Tibial nerve (tissue), 4 donors: ENCODE results near the gene ZNF549. TPM values are rescaled to one million over a fixed set of nuclear protein-coding genes. Genes with fewer than 3 reads are reported as not detected.
A peak's percentile ranks its signal among the peaks of the same experiment; 100 is the strongest.

Experiments used
- DNase-seq, 2 donors: peaks; one replicate each; pipeline ENCODE4 v3.0.0-alpha.2; 2019; ENCODE audit warnings: low spot score in 2 of 2
- H3K27ac ChIP-seq, 4 donors: fragments of 200-600 bp; sonication (generic) in 3 of 4; one replicate each; pipeline ENCODE4 v1.5.1; 2017 to 2019; ENCODE audit warnings: mild to moderate bottlenecking in 1 of 4
- H3K27me3 ChIP-seq, 2 donors: fragments of 200-600 bp; sonication (generic) in 1 of 2; one replicate each; pipeline versions ENCODE4 v1.5.1 to v1.6.0; 2017 to 2019
- H3K36me3 ChIP-seq, 3 donors: fragments of 200-600 bp; sonication (generic); one replicate each; pipeline ENCODE4 v1.5.1; 2018 to 2019
- H3K4me1 ChIP-seq, 4 donors: fragments of 200-600 bp; sonication (generic) in 3 of 4; one replicate each; pipeline ENCODE4 v1.5.1; 2017 to 2019
- H3K4me3 ChIP-seq, 4 donors: fragments of 200-600 bp; sonication (generic) in 3 of 4; one replicate each; pipeline ENCODE4 v1.5.1; 2017 to 2019; ENCODE audit warnings: mild to moderate bottlenecking in 1 of 4, moderate library complexity in 1 of 4
- H3K9me3 ChIP-seq, 4 donors: fragments of 200-600 bp; sonication (generic) in 3 of 4; one replicate each; pipeline ENCODE4 v1.5.1; 2017 to 2019
- CTCF ChIP-seq, 5 experiments: fragments of 200-600 bp in 3 of 5; fragments of 450-650 bp in 2 of 5; sonication (generic) in 3 of 5; IDR thresholded peaks; one replicate each; pipeline ENCODE4 v1.5.1; 2016 to 2019; ENCODE audit warnings: antibody characterized with exemption in 5 of 5, mild to moderate bottlenecking in 3 of 5, moderate library complexity in 2 of 5
- EP300 ChIP-seq, 2 donors: sonication (generic); formaldehyde crosslinking; IDR thresholded peaks; one replicate each; pipeline ENCODE4 v1.6.1; 2017; ENCODE audit warnings: antibody characterized with exemption in 2 of 2, mild to moderate bottlenecking in 1 of 2
- POLR2A ChIP-seq, 2 donors: fragments of 450-650 bp; IDR thresholded peaks; one replicate each; pipeline ENCODE4 v1.6.1; 2017; ENCODE audit warnings: antibody characterized with exemption in 2 of 2, mild to moderate bottlenecking in 2 of 2, moderate library complexity in 2 of 2
- WGBS, 2 donors: methylation state at CpG; one replicate each; pipeline ENCODE4 v1.1.5; 2018; 5-methylcytosine and 5-hydroxymethylcytosine counted together
- total RNA-seq, 4 donors: library from RNA; depleted of rRNA; stranded (reverse); fragments of >200 nt; gene quantifications; one replicate each; pipeline ENCODE4 v1.1.0, GENCODE V29; 2016

The ZNF549 gene
- total RNA-seq, 4 donors from 2014 or later: 4.9 to 5.7 (median 5.0) TPM

DNA sequence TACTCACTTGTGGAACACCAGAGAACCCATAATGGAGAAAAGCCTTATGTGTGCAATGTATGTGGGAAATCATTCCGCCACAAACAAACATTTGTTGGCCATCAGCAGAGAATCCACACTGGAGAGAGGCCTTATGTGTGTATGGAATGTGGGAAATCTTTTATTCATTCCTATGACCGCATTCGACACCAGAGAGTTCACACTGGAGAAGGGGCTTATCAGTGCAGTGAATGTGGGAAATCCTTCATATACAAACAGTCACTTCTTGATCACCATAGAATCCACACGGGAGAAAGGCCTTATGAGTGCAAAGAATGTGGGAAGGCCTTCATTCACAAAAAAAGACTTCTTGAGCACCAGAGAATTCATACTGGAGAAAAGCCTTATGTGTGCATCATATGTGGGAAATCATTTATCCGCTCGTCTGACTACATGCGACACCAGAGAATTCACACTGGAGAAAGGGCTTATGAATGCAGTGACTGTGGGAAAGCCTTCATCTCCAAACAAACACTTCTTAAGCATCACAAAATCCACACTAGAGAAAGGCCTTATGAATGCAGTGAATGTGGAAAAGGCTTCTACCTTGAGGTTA is 10.9 kb downstream of the ZNF549 start:
- DNase-seq: no peak
- H3K4me3 ChIP-seq: no peak overlapping the region
- H3K27me3 ChIP-seq: no peaks in the 10 kb centered on the region
- WGBS, 2 donors: 97 to 99% methylated on average over 7 of the region's 7 CpGs
- peaks cover 20 to 100% (median 39%) of the 10 kb centered on the region in 3 donors for H3K36me3 ChIP-seq
- no peaks in the 10 kb centered on the region for H3K4me1 ChIP-seq
- H3K27ac ChIP-seq: no peak overlapping the region
- H3K9me3 ChIP-seq: peaks cover 9 to 100% (median 71%) of the 10 kb centered on the region in 4 donors
- TF ChIP-seq CTCF (IDR thresholded peaks at IDR 0.05): no peak

GRCh38 chr19:57546513-57546912 is 19.4 kb downstream of the ZNF549 start:
- no peak for DNase-seq
- H3K9me3 ChIP-seq: peaks cover 16 to 100% (median 59%) of the 10 kb centered on the region in 4 donors
- TF ChIP-seq POLR2A (IDR thresholded peaks at IDR 0.05): no peak
- TF ChIP-seq CTCF (IDR thresholded peaks at IDR 0.05): no peak
- TF ChIP-seq EP300 (IDR thresholded peaks at IDR 0.05): no peak

DNA sequence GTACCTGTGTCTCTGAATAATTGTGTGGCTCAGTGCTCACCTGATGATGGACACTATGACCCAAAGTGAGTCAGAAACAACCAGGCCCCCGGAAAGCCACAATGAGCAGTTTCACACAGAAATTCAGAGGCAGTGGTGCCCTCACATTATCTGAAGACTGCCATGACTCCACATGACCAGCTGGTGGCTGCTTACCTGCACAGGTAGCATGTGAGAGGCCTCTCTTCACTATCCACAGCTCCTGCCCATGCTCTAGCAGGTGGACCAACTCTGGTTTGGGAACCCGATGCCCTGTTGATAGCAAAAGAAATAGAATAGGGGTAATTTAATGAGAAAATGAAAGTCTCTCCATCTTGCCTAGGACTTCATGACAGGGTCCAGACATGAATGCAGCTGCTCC is 25.3 kb downstream of the ZNF549 start:
- no peak for TF ChIP-seq POLR2A (IDR thresholded peaks at IDR 0.05)
- no peak for TF ChIP-seq CTCF (IDR thresholded peaks at IDR 0.05)
- TF ChIP-seq EP300 (IDR thresholded peaks at IDR 0.05): no peak
- WGBS, 2 donors: 90 to 96% methylated on average over 2 of the region's 2 CpGs
- H3K27ac ChIP-seq: no peak overlapping the region
- peaks cover 6 to 98% (median 46%) of the 10 kb centered on the region in 4 donors for H3K9me3 ChIP-seq
- H3K4me1 ChIP-seq: no peaks in the 10 kb centered on the region
- DNase-seq: no peak
- H3K36me3 ChIP-seq: peaks cover 20 to 100% (median 66%) of the 10 kb centered on the region in 3 donors
- H3K4me3 ChIP-seq: no peak overlapping the region
- H3K27me3 ChIP-seq: no peaks in the 10 kb centered on the region

More at GRCh38 chr19:57546513-57546912, 19.4 kb downstream of the ZNF549 start:
- Histone ChIP-seq H3K36me3 (peaks cover 21 to 100% (median 49%) of the 10 kb centered on the region in 3 donors), H3K4me1 (no peaks in the 10 kb centered on the region), H3K4me3 (no peak overlapping the region), H3K27ac (no peak overlapping the region), H3K27me3 (no peaks in the 10 kb centered on the region)
- 96 to 100% methylated on average over 1 of the region's 1 CpG for WGBS, 2 donors

GRCh38 chr19:57557659-57558058 is 30.5 kb downstream of the ZNF549 start:
- Histone ChIP-seq H3K4me3 (no peak overlapping the region), H3K36me3 (peaks cover 3 to 54% (median 29%) of the 10 kb centered on the region in 3 donors), H3K4me1 (peaks cover 0 to 20% (median 6%) of the 10 kb centered on the region in 4 donors), H3K27ac (no peak overlapping the region), H3K9me3 (peaks cover 0 to 65% (median 16%) of the 10 kb centered on the region in 4 donors), H3K27me3 (no peaks in the 10 kb centered on the region)
- DNase-seq: no peak
- 73 to 83% methylated on average over 5 of the region's 5 CpGs for WGBS, 2 donors
- TF ChIP-seq EP300 (IDR thresholded peaks at IDR 0.05) (no peak), POLR2A (IDR thresholded peaks at IDR 0.05) (no peak), CTCF (IDR thresholded peaks at IDR 0.05) (no peak)

DNA sequence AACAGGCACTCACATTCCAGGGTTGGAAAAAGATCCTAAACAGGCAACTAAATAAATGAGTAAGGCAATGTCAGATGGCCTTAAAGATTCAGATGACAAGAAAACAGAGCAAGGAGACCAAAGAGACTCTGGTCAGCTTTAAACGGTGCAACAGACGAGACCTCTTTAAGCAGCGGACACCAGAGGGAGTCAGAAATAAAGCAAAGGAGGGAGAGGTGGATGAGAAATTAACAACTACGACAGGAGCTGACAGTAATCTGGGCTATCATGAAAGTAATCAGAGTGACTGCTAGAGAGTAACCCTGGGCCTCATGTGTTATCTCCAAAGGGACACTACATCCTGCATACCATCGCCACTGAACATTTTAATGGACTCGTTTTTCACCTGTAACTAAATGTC is 31.4 kb downstream of the ZNF549 start:
- no peak for TF ChIP-seq POLR2A (IDR thresholded peaks at IDR 0.05)
- no peak for TF ChIP-seq EP300 (IDR thresholded peaks at IDR 0.05)
- TF ChIP-seq CTCF (IDR thresholded peaks at IDR 0.05): no peak
- Histone ChIP-seq H3K4me1 (peaks cover 0 to 20% (median 6%) of the 10 kb centered on the region in 4 donors), H3K9me3 (peaks cover 0 to 65% (median 13%) of the 10 kb centered on the region in 4 donors), H3K36me3 (peaks cover 2 to 45% (median 21%) of the 10 kb centered on the region in 3 donors), H3K4me3 (peak overlapping the region in 3 of 4 donors; percentile 74 to 97 (median 90)), H3K27ac (no peak overlapping the region), H3K27me3 (no peaks in the 10 kb centered on the region)
- DNase-seq: no peak
- 15 to 19% methylated on average over 6 of the region's 6 CpGs for WGBS, 2 donors
